IMR-90 (cell line): ENCODE measurements around the gene LECT2. TPM values are rescaled to one million over a fixed set of nuclear protein-coding genes. Genes with fewer than 3 reads are reported as not detected.

ENCODE experiments used
- ATAC-seq: fragments of 200-7000 bp; cut with Tn5 transposase; 2 replicates; pipeline ENCODE4 v1.9.1; 2020; ENCODE audit warnings: low read depth, mild to moderate bottlenecking, moderate library complexity
- BruUV-seq: library from RNA; stranded (reverse); fragments of 400-500 nt; replicated peaks from 2 replicates; lab custom pipeline; 2021; lab: Mats Ljungman, UMichigan
- CTCF ChIA-PET: fragments of 300-600 bp; formaldehyde crosslinking; extraction: SDS; loops from one replicate; lab custom pipeline; 2021; ENCODE audit warnings: antibody characterized with exemption; lab: Yijun Ruan, JAX
- POLR2A ChIA-PET: fragments of 300-600 bp; sonication (Branson Sonifier 250); formaldehyde crosslinking; loops from one replicate; lab custom pipeline; 2022; ENCODE audit warnings: antibody characterized with exemption; ENCODE audit not compliant: unreplicated experiment; lab: Charles Lee
- DNase-seq: peaks from one replicate; pipeline ENCODE4 v3.0.0; 2013
- H2AFZ ChIP-seq: replicated peaks from 2 replicates; pipeline ENCODE3; 2013; ENCODE audit warnings: low read length, mild to moderate bottlenecking; ENCODE audit not compliant: poor library complexity
- H2AK5ac ChIP-seq: 2 replicates; pipeline ENCODE4 v1.6.1; 2013; ENCODE audit warnings: low read depth, low read length, inconsistent platforms
- H2AK9ac ChIP-seq: replicated peaks from 2 replicates; pipeline ENCODE3; 2013; ENCODE audit warnings: mild to moderate bottlenecking, low read depth, low read length, moderate library complexity; ENCODE audit not compliant: poor library complexity
- H2BK120ac ChIP-seq: 2 replicates; pipeline ENCODE4 v1.6.1; 2013; ENCODE audit warnings: low read depth, low read length, inconsistent platforms
- H2BK15ac ChIP-seq: 3 replicates; pipeline ENCODE4 v1.6.1; 2013; ENCODE audit warnings: low read depth, low read length, inconsistent platforms
- H2BK20ac ChIP-seq: 2 replicates; pipeline ENCODE4 v1.6.1; 2013; ENCODE audit warnings: low read depth, mild to moderate bottlenecking, inconsistent platforms, low read length, moderate library complexity
- H2BK5ac ChIP-seq: 2 replicates; pipeline ENCODE4 v1.6.1; 2013; ENCODE audit warnings: mild to moderate bottlenecking, low read depth, low read length, inconsistent platforms; ENCODE audit not compliant: poor library complexity, severe bottlenecking
- H3K14ac ChIP-seq: replicated peaks from 2 replicates; pipeline ENCODE4 v1.6.1; 2013; ENCODE audit warnings: low read depth, low read length, inconsistent platforms
- H3K18ac ChIP-seq: 2 replicates; pipeline ENCODE4 v1.6.1; 2013; ENCODE audit warnings: low read depth, low read length, control low read depth
- H3K23ac ChIP-seq: 2 replicates; pipeline ENCODE4 v1.6.1; 2013; ENCODE audit warnings: low read depth, low read length, inconsistent platforms
- H3K27ac ChIP-seq: 2 replicates; pipeline ENCODE4 v1.5.1; 2013; ENCODE audit warnings: mild to moderate bottlenecking, control low read depth, low read length; ENCODE audit not compliant: insufficient read depth
- H3K27me3 ChIP-seq: 2 replicates; pipeline ENCODE4 v1.6.1; 2013; ENCODE audit warnings: low read length; ENCODE audit not compliant: control insufficient read depth, insufficient read depth
- H3K36me3 ChIP-seq: 2 replicates; pipeline ENCODE4 v1.6.1; 2013; ENCODE audit warnings: low read length, mixed read lengths; ENCODE audit not compliant: control insufficient read depth, insufficient read depth
- H3K4ac ChIP-seq: 2 replicates; pipeline ENCODE4 v1.6.1; 2013; ENCODE audit warnings: low read depth, low read length, inconsistent platforms
- H3K4me1 ChIP-seq: 2 replicates; pipeline ENCODE4 v1.6.1; 2013; ENCODE audit warnings: low read length, mixed read lengths; ENCODE audit not compliant: control insufficient read depth, insufficient read depth
- H3K4me2 ChIP-seq: 2 replicates; pipeline ENCODE4 v1.6.1; 2013; ENCODE audit warnings: low read depth, mild to moderate bottlenecking, control low read depth, low read length, moderate library complexity
- H3K4me3 ChIP-seq: 2 replicates; pipeline ENCODE4 v1.5.1; 2013; ENCODE audit warnings: low read depth, mild to moderate bottlenecking, control low read depth, low read length, moderate library complexity; ENCODE audit not compliant: insufficient read depth
- H3K56ac ChIP-seq: 2 replicates; pipeline ENCODE4 v1.6.1; 2013; ENCODE audit warnings: low read length, inconsistent platforms; ENCODE audit not compliant: insufficient read depth; ENCODE audit errors: extremely low read depth
- H3K79me1 ChIP-seq, 2 experiments: 2 replicates each; pipeline ENCODE4 v1.6.1; 2013; ENCODE audit warnings: low read length in 2 of 2, inconsistent platforms in 1 of 2, low read depth in 1 of 2
- H3K9ac ChIP-seq: 2 replicates; pipeline ENCODE4 v1.6.1; 2013; ENCODE audit warnings: low read depth, low read length, control low read depth
- H3K9me1 ChIP-seq: 2 replicates; pipeline ENCODE4 v1.6.1; 2013; ENCODE audit warnings: low read length, inconsistent platforms; ENCODE audit not compliant: insufficient read depth
- H3K9me3 ChIP-seq: 2 replicates; pipeline ENCODE4 v1.6.1; 2013; ENCODE audit warnings: low read length; ENCODE audit not compliant: control insufficient read depth, insufficient read depth
- H4K20me1 ChIP-seq: 2 replicates; pipeline ENCODE4 v1.6.1; 2013; ENCODE audit warnings: low read length, inconsistent platforms; ENCODE audit not compliant: insufficient read depth
- H4K5ac ChIP-seq: 2 replicates; pipeline ENCODE4 v1.6.1; 2013; ENCODE audit warnings: mild to moderate bottlenecking, low read depth, low read length, control low read depth
- H4K8ac ChIP-seq, 2 experiments: 2 replicates each; pipeline ENCODE4 v1.6.1; 2013; ENCODE audit warnings: low read depth in 2 of 2, low read length in 2 of 2, control low read depth in 1 of 2, inconsistent platforms in 1 of 2
- H4K91ac ChIP-seq: 2 replicates; pipeline ENCODE4 v1.6.1; 2013; ENCODE audit warnings: low read depth, low read length, inconsistent platforms; ENCODE audit not compliant: insufficient read depth
- BHLHE40 ChIP-seq: fragments of 150-350 bp; IDR thresholded peaks from 2 replicates; pipeline ENCODE4 v1.6.1; 2016; ENCODE audit warnings: mild to moderate bottlenecking, low read depth, low read length
- CEBPB ChIP-seq: IDR thresholded peaks from 2 replicates; pipeline ENCODE4 v1.6.1; 2012; ENCODE audit warnings: low read depth, low read length, improper control_type of control experiment
- CHD1 ChIP-seq: IDR thresholded peaks from 2 replicates; pipeline ENCODE4 v1.6.1; 2012; ENCODE audit warnings: low read depth, low read length, improper control_type of control experiment
- CTCF ChIP-seq: conservative IDR thresholded peaks from 2 replicates; pipeline ENCODE4 v1.5.1; 2012; ENCODE audit warnings: mild to moderate bottlenecking, low read depth, low read length, improper control_type of control experiment
- ELK1 ChIP-seq: fragments of 150-350 bp; IDR thresholded peaks from 2 replicates; pipeline ENCODE4 v1.6.1; 2016; ENCODE audit warnings: low read depth, mild to moderate bottlenecking, low read length, moderate library complexity, borderline replicate concordance
- FOS ChIP-seq: fragments of 150-350 bp; IDR thresholded peaks from 2 replicates; pipeline ENCODE4 v1.6.1; 2016; ENCODE audit warnings: low read depth, low read length
- MAFK ChIP-seq: IDR thresholded peaks from 2 replicates; pipeline ENCODE4 v1.6.1; 2012; ENCODE audit warnings: low read depth, low read length, improper control_type of control experiment
- MAZ ChIP-seq: IDR thresholded peaks from 2 replicates; pipeline ENCODE4 v1.6.1; 2012; ENCODE audit warnings: low read depth, mild to moderate bottlenecking, low read length, improper control_type of control experiment, moderate library complexity, borderline replicate concordance
- MXI1 ChIP-seq: IDR thresholded peaks from 2 replicates; pipeline ENCODE4 v1.6.1; 2012; ENCODE audit warnings: low read depth, mild to moderate bottlenecking, low read length, moderate library complexity, borderline replicate concordance
- NFE2L2 ChIP-seq: fragments of 150-350 bp; IDR thresholded peaks from 2 replicates; pipeline ENCODE4 v1.6.1; 2016; ENCODE audit warnings: low read depth, mild to moderate bottlenecking, low read length
- POLR2A ChIP-seq: IDR thresholded peaks from 2 replicates; pipeline ENCODE4 v1.6.1; 2012; ENCODE audit warnings: mild to moderate bottlenecking, low read depth, low read length
- RAD21 ChIP-seq: IDR thresholded peaks from 2 replicates; pipeline ENCODE4 v1.6.1; 2012; ENCODE audit warnings: low read length, improper control_type of control experiment
- RCOR1 ChIP-seq: IDR thresholded peaks from 2 replicates; pipeline ENCODE4 v1.6.1; 2012; ENCODE audit warnings: mild to moderate bottlenecking, low read length, improper control_type of control experiment; ENCODE audit not compliant: insufficient replicate concordance
- RFX5 ChIP-seq: IDR thresholded peaks from 2 replicates; pipeline ENCODE4 v1.8.0; 2012; ENCODE audit warnings: low read depth, mild to moderate bottlenecking, low read length, moderate library complexity
- SMC3 ChIP-seq: fragments of 150-350 bp; IDR thresholded peaks from 2 replicates; pipeline ENCODE4 v1.6.1; 2016; ENCODE audit warnings: low read depth, mild to moderate bottlenecking, antibody characterized with exemption, low read length, moderate library complexity
- USF2 ChIP-seq: fragments of 150-350 bp; IDR thresholded peaks from 2 replicates; pipeline ENCODE4 v1.6.1; 2017; ENCODE audit warnings: mild to moderate bottlenecking, antibody characterized with exemption, low read length, low read depth
- WGBS, 2 experiments: methylation state at CpG; one replicate each; pipeline versions ENCODE4 v1.1.5 to v1.1.7; 2013; ENCODE audit warnings: missing lambda C conversion rate in 2 of 2; ENCODE audit not compliant: insufficient read length in 1 of 2; ENCODE audit errors: extremely low coverage in 2 of 2; 5-methylcytosine and 5-hydroxymethylcytosine counted together
- dilution Hi-C: fragments of 300-500 bp; cut with HindIII; formaldehyde crosslinking; loops from one replicate; pipeline ENCODE4 v1.14.3; 2018; ENCODE audit warnings: low sequenced_read_pairs; ENCODE audit not compliant: unreplicated experiment
- in situ Hi-C: fragments of 300-500 bp; cut with MboI; formaldehyde crosslinking; loops from 3 replicates; pipeline ENCODE4 v1.14.3; 2019; ENCODE audit warnings: low sequenced_read_pairs, inconsistent platforms, mixed read lengths
- intact Hi-C: fragments of 100-400 bp; cut with micrococcal nuclease; formaldehyde crosslinking; loops from 2 replicates; pipeline ENCODE4 v1.10.0; 2022
- polyA plus RNA-seq, 3 experiments: library from polyadenylated mRNA; depleted of rRNA; stranded (reverse); fragments of >200 nt; gene quantifications; 2 replicates each; pipeline ENCODE4 v1.2.3, GENCODE V29; 2012; ENCODE audit warnings: low replicate concordance in 1 of 3
- total RNA-seq: library from RNA; depleted of rRNA; stranded (reverse); fragments of >200 nt; gene quantifications from 2 replicates; pipeline ENCODE4 v1.2.3, GENCODE V29; 2012

The LECT2 gene
- total and polyA plus RNA-seq, 2 of the 4 experiments (the other 2 are of a cell fraction) = not detected

- no TSS peak for BruUV-seq
- Histone ChIP-seq H4K5ac (no peak overlapping the region), H2BK120ac (no peak overlapping the region), H3K9me3 (no peaks in the 10 kb centered on the region), H3K4ac (no peak overlapping the region), H2BK15ac (no peak overlapping the region), H2BK5ac (no peak overlapping the region), H2AK5ac (no peak overlapping the region), H3K4me1 (no peaks in the 10 kb centered on the region), H3K18ac (no peak overlapping the region), H2BK20ac (no peak overlapping the region), H4K20me1 (no peaks in the 10 kb centered on the region), H3K56ac (no peak overlapping the region), H4K91ac (no peak overlapping the region), H3K27me3 (peaks cover 17% of the 10 kb centered on the region), H3K4me2 (no peak overlapping the region), H3K14ac (no peak overlapping the region), H3K79me1 (no peaks in the 10 kb centered on the region), H3K4me3 (no peak overlapping the region), H4K8ac (no peak overlapping the region), H3K9ac (no peak overlapping the region), H3K23ac (no peak overlapping the region), H3K9me1 (no peaks in the 10 kb centered on the region), H2AK9ac (no peak overlapping the region), H3K27ac (no peak overlapping the region), H2AFZ (no peak overlapping the region), H3K36me3 (no peaks in the 10 kb centered on the region)
- ChIA-PET CTCF (no interaction called here), POLR2A (no interaction called here)
- ATAC-seq = no peak
- no peak for DNase-seq
- WGBS, 2 experiments = no CpG with 5 or more reads among the region's 3 CpGs
- in situ Hi-C loops = no loop called here
- no peak for TF ChIP-seq MAZ
- no peak for TF ChIP-seq ELK1
- TF ChIP-seq CHD1 = no peak
- no peak for TF ChIP-seq CTCF
- TF ChIP-seq USF2 = no peak
- no peak for TF ChIP-seq MXI1
- no peak for TF ChIP-seq POLR2A
- TF ChIP-seq RFX5 = no peak
- no peak for TF ChIP-seq SMC3
- TF ChIP-seq CEBPB = no peak
- TF ChIP-seq BHLHE40 = no peak
- TF ChIP-seq NFE2L2 = no peak
- TF ChIP-seq MAFK = no peak
- TF ChIP-seq RCOR1 = no peak
- TF ChIP-seq RAD21 = no peak
- TF ChIP-seq FOS = no peak
- intact Hi-C loops = no loop called here
- dilution Hi-C loops = no loop called here
These were observed 34.6 kb downstream of the LECT2 start for GRCh38 chr5:135920199-135920598.
